Measurements from ENCODE around the gene EPN3. TPM values are rescaled to one million over a fixed set of nuclear protein-coding genes. Genes with fewer than 3 reads are reported as not detected.

The EPN3 gene
- total RNA-seq, 1 experiment from 2014 or later = 0.92 TPM

DNA sequence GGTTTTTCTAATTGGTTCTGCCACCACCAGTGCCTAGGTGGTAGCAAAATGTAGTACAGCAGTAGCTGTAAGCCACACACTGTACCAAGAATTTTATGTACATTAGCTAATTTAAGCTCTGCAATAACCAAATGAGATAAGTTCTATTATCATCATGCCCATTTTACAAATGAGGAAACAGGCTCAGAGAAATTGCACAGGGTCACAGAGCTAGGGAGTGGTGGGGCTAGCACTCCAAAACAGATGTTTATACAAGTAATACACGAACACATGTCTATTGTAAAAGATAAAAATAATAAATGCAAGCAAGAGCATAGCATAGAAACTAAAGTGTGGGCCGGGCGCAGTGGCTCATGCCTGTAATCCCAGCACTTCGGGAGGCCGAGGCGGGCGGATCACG lies 40.3 kb upstream of the EPN3 start:
- H3K4me3 ChIP-seq (ENCODE audit: low read depth in 2 of 2, low read length in 2 of 2) = no peak overlapping the region
- ChIA-PET CTCF (no interaction called here), POLR2A (no interaction called here)
- no peaks in the 10 kb centered on the region for H3K27me3 ChIP-seq (ENCODE audit: control insufficient read depth, insufficient read depth, low read length)
- H3K4me1 ChIP-seq (ENCODE audit: control insufficient read depth, insufficient read depth, low read length) = no peaks in the 10 kb centered on the region
- no peaks in the 10 kb centered on the region for H3K9me3 ChIP-seq (ENCODE audit: control insufficient read depth, insufficient read depth, low read depth, low read length)
- no TSS peak for BruUV-seq (replicated peaks)
- in situ Hi-C loops (cut with HindIII; ENCODE audit: low pct_unique_long_range_greater_than_20kb, low sequenced_read_pairs) (no loop called here), intact Hi-C loops (cut with micrococcal nuclease; ENCODE audit: unreplicated experiment) (no loop called here)
- no peak overlapping the region for H3K27ac ChIP-seq (ENCODE audit: low read length)
- ATAC-seq (no peak), DNase-seq (ENCODE audit: low read depth, low spot score) (no peak)
- no peak for TF ChIP-seq POLR2AphosphoS5 (IDR thresholded peaks at IDR 0.05; ENCODE audit: low read depth, low read length)
- no peak for TF ChIP-seq TCF7L2 (IDR thresholded peaks at IDR 0.05; ENCODE audit: low read depth, low read length)
- TF ChIP-seq, protein P1, sequence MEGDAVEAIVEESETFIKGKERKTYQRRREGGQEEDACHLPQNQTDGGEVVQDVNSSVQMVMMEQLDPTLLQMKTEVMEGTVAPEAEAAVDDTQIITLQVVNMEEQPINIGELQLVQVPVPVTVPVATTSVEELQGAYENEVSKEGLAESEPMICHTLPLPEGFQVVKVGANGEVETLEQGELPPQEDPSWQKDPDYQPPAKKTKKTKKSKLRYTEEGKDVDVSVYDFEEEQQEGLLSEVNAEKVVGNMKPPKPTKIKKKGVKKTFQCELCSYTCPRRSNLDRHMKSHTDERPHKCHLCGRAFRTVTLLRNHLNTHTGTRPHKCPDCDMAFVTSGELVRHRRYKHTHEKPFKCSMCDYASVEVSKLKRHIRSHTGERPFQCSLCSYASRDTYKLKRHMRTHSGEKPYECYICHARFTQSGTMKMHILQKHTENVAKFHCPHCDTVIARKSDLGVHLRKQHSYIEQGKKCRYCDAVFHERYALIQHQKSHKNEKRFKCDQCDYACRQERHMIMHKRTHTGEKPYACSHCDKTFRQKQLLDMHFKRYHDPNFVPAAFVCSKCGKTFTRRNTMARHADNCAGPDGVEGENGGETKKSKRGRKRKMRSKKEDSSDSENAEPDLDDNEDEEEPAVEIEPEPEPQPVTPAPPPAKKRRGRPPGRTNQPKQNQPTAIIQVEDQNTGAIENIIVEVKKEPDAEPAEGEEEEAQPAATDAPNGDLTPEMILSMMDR (IDR thresholded peaks at IDR 0.05) = no peak
- no peak for TF ChIP-seq SIN3A (IDR thresholded peaks at IDR 0.05; ENCODE audit: borderline replicate concordance, insufficient read depth, low read depth, low read length)
- TF ChIP-seq, protein P2, sequence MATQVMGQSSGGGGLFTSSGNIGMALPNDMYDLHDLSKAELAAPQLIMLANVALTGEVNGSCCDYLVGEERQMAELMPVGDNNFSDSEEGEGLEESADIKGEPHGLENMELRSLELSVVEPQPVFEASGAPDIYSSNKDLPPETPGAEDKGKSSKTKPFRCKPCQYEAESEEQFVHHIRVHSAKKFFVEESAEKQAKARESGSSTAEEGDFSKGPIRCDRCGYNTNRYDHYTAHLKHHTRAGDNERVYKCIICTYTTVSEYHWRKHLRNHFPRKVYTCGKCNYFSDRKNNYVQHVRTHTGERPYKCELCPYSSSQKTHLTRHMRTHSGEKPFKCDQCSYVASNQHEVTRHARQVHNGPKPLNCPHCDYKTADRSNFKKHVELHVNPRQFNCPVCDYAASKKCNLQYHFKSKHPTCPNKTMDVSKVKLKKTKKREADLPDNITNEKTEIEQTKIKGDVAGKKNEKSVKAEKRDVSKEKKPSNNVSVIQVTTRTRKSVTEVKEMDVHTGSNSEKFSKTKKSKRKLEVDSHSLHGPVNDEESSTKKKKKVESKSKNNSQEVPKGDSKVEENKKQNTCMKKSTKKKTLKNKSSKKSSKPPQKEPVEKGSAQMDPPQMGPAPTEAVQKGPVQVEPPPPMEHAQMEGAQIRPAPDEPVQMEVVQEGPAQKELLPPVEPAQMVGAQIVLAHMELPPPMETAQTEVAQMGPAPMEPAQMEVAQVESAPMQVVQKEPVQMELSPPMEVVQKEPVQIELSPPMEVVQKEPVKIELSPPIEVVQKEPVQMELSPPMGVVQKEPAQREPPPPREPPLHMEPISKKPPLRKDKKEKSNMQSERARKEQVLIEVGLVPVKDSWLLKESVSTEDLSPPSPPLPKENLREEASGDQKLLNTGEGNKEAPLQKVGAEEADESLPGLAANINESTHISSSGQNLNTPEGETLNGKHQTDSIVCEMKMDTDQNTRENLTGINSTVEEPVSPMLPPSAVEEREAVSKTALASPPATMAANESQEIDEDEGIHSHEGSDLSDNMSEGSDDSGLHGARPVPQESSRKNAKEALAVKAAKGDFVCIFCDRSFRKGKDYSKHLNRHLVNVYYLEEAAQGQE (IDR thresholded peaks at IDR 0.05; ENCODE audit: insufficient read depth in 1 of 2, low read depth in 2 of 2, low read length in 1 of 2) = no peak
- H3K36me3 ChIP-seq (ENCODE audit: control insufficient read depth, insufficient read depth, low read length) = no peaks in the 10 kb centered on the region

DNA sequence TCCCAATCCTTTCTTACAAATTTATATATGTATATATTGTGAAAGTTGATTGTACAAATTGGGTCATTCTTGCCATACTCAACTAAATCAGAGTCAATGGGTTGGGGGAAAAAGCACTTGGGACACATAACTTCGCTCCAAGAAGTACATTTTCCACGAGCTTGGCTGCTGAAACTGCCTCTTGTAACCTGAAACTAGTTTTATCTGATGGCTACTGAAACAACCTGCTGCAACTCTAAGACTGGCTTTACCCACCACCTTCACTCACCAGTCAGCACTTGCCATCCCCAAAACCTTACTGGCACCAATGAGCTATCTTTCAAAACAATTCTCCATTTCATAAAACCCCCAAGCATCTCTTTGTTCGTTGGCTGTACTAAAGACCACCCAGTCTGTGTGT lies 38.8 kb upstream of the EPN3 start:
- Histone ChIP-seq H3K9me3 (ENCODE audit: control insufficient read depth, insufficient read depth, low read depth, low read length) (no peaks in the 10 kb centered on the region), H3K36me3 (ENCODE audit: control insufficient read depth, insufficient read depth, low read length) (no peaks in the 10 kb centered on the region), H3K27ac (ENCODE audit: low read length) (no peak overlapping the region), H3K4me1 (ENCODE audit: control insufficient read depth, insufficient read depth, low read length) (no peaks in the 10 kb centered on the region), H3K27me3 (ENCODE audit: control insufficient read depth, insufficient read depth, low read length) (no peaks in the 10 kb centered on the region), H3K4me3 (ENCODE audit: low read depth in 2 of 2, low read length in 2 of 2) (no peak overlapping the region)
- POLR2A ChIA-PET = no interaction called here
- TF ChIP-seq POLR2AphosphoS5 (IDR thresholded peaks at IDR 0.05; ENCODE audit: low read depth, low read length) (no peak), SIN3A (IDR thresholded peaks at IDR 0.05; ENCODE audit: borderline replicate concordance, insufficient read depth, low read depth, low read length) (no peak), TCF7L2 (IDR thresholded peaks at IDR 0.05; ENCODE audit: low read depth, low read length) (no peak)
- TF ChIP-seq, protein P1 (IDR thresholded peaks at IDR 0.05) = no peak
- TF ChIP-seq, protein P2 (IDR thresholded peaks at IDR 0.05; ENCODE audit: insufficient read depth in 1 of 2, low read depth in 2 of 2, low read length in 1 of 2) = no peak
- intact Hi-C loops (cut with micrococcal nuclease; ENCODE audit: unreplicated experiment) (no loop called here), in situ Hi-C loops (cut with HindIII; ENCODE audit: low pct_unique_long_range_greater_than_20kb, low sequenced_read_pairs) (no loop called here)
- ATAC-seq (no peak), DNase-seq (ENCODE audit: low read depth, low spot score) (no peak)
- no TSS peak for BruUV-seq (replicated peaks)
- CTCF ChIA-PET = no interaction called here

Data from Panc1 (cell line).